K562 (cell line): ENCODE results near the gene ADM5. TPM values are rescaled to one million over a fixed set of nuclear protein-coding genes. Genes with fewer than 3 reads are reported as not detected.

ENCODE experiments used
- PBX2 ChIP-seq, 2 experiments: IDR thresholded peaks in 1 of 2; conservative IDR thresholded peaks in 1 of 2; 2 replicates each; pipeline ENCODE4 v1.6.1; 2016; ENCODE audit warnings: low read depth in 2 of 2, mild to moderate bottlenecking in 1 of 2, missing compliant biosample characterization in 1 of 2, missing genetic modification characterization in 1 of 2, moderate library complexity in 1 of 2
- RBM15 ChIP-seq: fragments of 200-400 bp; formaldehyde crosslinking; IDR thresholded peaks from 2 replicates; pipeline ENCODE4 v1.6.1; 2018; ENCODE audit warnings: mild to moderate bottlenecking, low read length, moderate library complexity; ENCODE audit not compliant: insufficient read depth
- RFX7 ChIP-seq: fragments of 250-450 bp; sonication (Bioruptor Pico); IDR thresholded peaks from 2 replicates; pipeline ENCODE4 v1.5.1; 2021; ENCODE audit warnings: mild to moderate bottlenecking
- SRSF3 ChIP-seq: fragments of 200-400 bp; formaldehyde crosslinking; IDR thresholded peaks from 2 replicates; pipeline ENCODE4 v1.6.1; 2016; ENCODE audit warnings: mild to moderate bottlenecking, low read length, moderate library complexity; ENCODE audit not compliant: insufficient read depth
- ZBTB11 ChIP-seq, 3 experiments: fragments of 200-800 bp in 1 of 3; fragments of 250-450 bp in 1 of 3; fragments of 450-650 bp in 1 of 3; sonication (Bioruptor Pico) in 1 of 3; sonication (Bioruptor generic) in 1 of 3; formaldehyde crosslinking in 1 of 3; IDR thresholded peaks; 2 replicates each; pipeline versions ENCODE4 v1.6.1 to v1.8.0; 2016 to 2022; ENCODE audit warnings: mild to moderate bottlenecking in 2 of 3, missing genetic modification characterization in 2 of 3, missing compliant biosample characterization in 1 of 3, moderate library complexity in 1 of 3
- ZBTB49 ChIP-seq: sonication (generic); formaldehyde crosslinking; IDR thresholded peaks from 2 replicates; pipeline ENCODE4 v1.8.0; 2022; ENCODE audit warnings: missing genetic modification reagents, mild to moderate bottlenecking, borderline replicate concordance
- ZEB2 ChIP-seq: fragments of 450-650 bp; IDR thresholded peaks from 2 replicates; pipeline ENCODE4 v1.6.1; 2016
- ZKSCAN8 ChIP-seq: fragments of 200-800 bp; sonication (Bioruptor generic); IDR thresholded peaks from 2 replicates; pipeline ENCODE4 v1.6.1; 2016; ENCODE audit warnings: missing genetic modification characterization, missing compliant biosample characterization
- polyA plus RNA-seq, 8 experiments: library from polyadenylated mRNA; depleted of rRNA in 4 of 8; stranded (reverse) in 5 of 8; unstranded in 3 of 8; fragments of >200 nt; fragmentation: Nextera tagmentation in 2 of 8; fragmentation: Illumina TruSeq in 1 of 8; extraction: Ambion mirVana in 2 of 8; extraction: Trizol in 1 of 8; gene quantifications; 2 replicates each; pipeline versions ENCODE4 v1.2.1 to v1.2.3, GENCODE V29; 2011 to 2014; ENCODE audit warnings: inconsistent platforms in 1 of 8, missing spikeins in 1 of 8
- total RNA-seq, 7 experiments: library from RNA; depleted of rRNA in 6 of 7; stranded (reverse); fragments of >200 nt in 6 of 7; fragmentation: Illumina TruSeq in 2 of 7; extraction: Trizol in 2 of 7; gene quantifications; 2 replicates each; pipeline versions ENCODE4 v1.2.1 to v1.2.3, GENCODE V29; 2011 to 2021; ENCODE audit warnings: low replicate concordance in 1 of 7
- TF ChIP-seq, protein P1 (sequence below), 2 experiments: fragments of 450-650 bp in 1 of 2; sonication (generic) in 1 of 2; formaldehyde crosslinking in 1 of 2; IDR thresholded peaks in 1 of 2; conservative IDR thresholded peaks in 1 of 2; 2 replicates each; pipeline versions ENCODE4 v1.6.1 to v1.8.1; 2016 to 2023; ENCODE audit warnings: mild to moderate bottlenecking in 2 of 2, moderate library complexity in 2 of 2, inconsistent platforms in 1 of 2, missing genetic modification reagents in 1 of 2
- TF ChIP-seq, protein P2 (sequence below): fragments of 250-450 bp; sonication (Bioruptor Pico); IDR thresholded peaks from 2 replicates; pipeline ENCODE4 v1.5.0; 2021; ENCODE audit warnings: mild to moderate bottlenecking, moderate library complexity

Gene ADM5
- total and polyA plus RNA-seq, 9 of the 15 experiments (the other 6 are each of a cell fraction or from before 2014, with no cell fraction given), result 0.13 to 8.4 (median 2.0) TPM; not detected in 1

GRCh38 chr19:49677231-49677900 is 12.0 kb upstream of the ADM5 start, which contains the start of gene PRMT1 (continued):
- TF ChIP-seq ZBTB11 (CRISPR knock-in tag; IDR thresholded peaks at IDR 0.05), result peak in 2 of 3 experiments; percentile 21 to 59; a peak in 3 of 6 replicates
- TF ChIP-seq PBX2 (CRISPR knock-in tag; IDR thresholded peaks at IDR 0.05; ENCODE audit: low read depth), result no peak
- TF ChIP-seq PBX2 (tag; conservative IDR thresholded peaks at IDR 0.05; ENCODE audit: low read depth), result no peak
- TF ChIP-seq ZKSCAN8, result no peak
- TF ChIP-seq, protein P1, sequence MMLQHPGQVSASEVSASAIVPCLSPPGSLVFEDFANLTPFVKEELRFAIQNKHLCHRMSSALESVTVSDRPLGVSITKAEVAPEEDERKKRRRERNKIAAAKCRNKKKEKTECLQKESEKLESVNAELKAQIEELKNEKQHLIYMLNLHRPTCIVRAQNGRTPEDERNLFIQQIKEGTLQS (IDR thresholded peaks at IDR 0.05), result no peak
- TF ChIP-seq, protein P1 (CRISPR knock-in tag; conservative IDR thresholded peaks at IDR 0.05), result no peak
- TF ChIP-seq ZEB2, result no peak
- 0 out of 2 replicates have a peak, but pooled peaks have one; percentile 74 for TF ChIP-seq RFX7 (CRISPR knock-in tag)
- TF ChIP-seq RBM15, result no peak
- TF ChIP-seq SRSF3, result peak; percentile 91; the same call in 1 of the 2 replicates
- TF ChIP-seq ZBTB49, result 0 out of 2 replicates have a peak, but pooled peaks have one; percentile 8
- TF ChIP-seq, protein P2, sequence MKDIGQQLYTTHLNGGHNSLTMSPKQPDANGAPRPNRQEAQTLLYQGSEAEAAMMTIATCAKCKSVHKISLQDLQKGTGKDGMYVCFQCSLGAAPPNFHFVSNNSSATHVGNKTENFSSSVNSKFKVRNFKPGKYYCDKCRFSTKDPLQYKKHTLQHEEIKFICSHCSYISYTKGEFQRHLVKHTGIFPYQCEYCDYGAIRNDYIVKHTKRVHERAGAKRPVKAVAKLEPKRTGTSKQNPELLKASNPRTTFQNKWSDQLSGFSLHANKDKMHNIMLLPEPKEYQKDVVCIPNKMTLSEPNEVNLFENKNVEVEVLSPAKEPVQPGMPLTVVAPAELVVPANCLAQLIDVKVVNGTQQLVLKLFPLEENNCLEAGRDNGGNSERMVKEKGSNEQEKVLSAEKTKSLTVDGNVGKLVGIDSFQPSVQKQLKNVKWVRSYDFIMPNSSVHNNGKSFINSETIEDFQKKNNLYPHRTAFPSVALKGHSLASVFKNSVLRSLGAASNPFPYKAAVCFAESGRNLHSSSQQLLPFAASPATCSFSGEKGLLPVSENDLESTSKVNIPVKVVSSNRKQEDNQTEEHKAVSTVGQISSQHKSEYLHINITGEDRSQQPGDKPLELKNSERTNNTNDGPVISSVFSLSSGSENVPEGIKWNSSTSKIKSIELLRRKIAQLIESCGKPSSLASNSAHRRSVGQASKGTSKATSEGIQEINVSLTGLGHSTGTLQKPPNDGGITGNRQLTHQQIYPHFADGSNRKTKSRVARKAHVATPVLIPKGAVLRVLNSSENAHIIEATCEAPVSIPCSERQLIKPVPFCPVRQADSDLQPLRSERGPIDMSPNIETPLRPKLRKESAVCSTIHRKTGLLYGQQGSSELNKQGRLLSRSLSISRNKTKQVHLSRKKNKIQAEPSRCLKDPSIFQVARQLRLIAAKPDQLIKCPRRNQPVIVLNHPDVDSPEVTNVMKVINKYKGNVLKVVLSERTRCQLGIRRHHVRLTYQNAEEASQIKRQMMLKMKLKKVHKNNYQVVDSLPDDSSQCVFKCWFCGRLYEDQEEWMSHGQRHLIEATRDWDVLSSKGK (CRISPR knock-in tag), result no peak
